Stomach (tissue), 4 donors: ENCODE data around the gene SFI1.

ENCODE experiments used
- EP300 ChIP-seq: sonication (generic); formaldehyde crosslinking; IDR thresholded peaks from one replicate; pipeline ENCODE4 v1.6.1; 2017; ENCODE audit warnings: antibody characterized with exemption
- POLR2A ChIP-seq, 4 donors: fragments of 450-650 bp; IDR thresholded peaks; one replicate each; pipeline ENCODE4 v1.6.1; 2016; ENCODE audit warnings: antibody characterized with exemption in 4 of 4, control low read depth in 2 of 4, mild to moderate bottlenecking in 1 of 4, moderate library complexity in 1 of 4
- POLR2AphosphoS5 ChIP-seq, 3 donors: sonication (generic); formaldehyde crosslinking; IDR thresholded peaks; one replicate each; pipeline ENCODE4 v1.6.1; 2016; ENCODE audit warnings: antibody characterized with exemption in 3 of 3
- TF ChIP-seq, protein P1 (sequence below), 7 experiments: fragments of 450-650 bp in 4 of 7; fragments of 200-600 bp in 3 of 7; sonication (generic) in 3 of 7; IDR thresholded peaks; one replicate each; pipeline ENCODE4 v1.5.1; 2016 to 2019; ENCODE audit warnings: antibody characterized with exemption in 7 of 7, control low read depth in 2 of 7, mild to moderate bottlenecking in 1 of 7

- TF ChIP-seq, protein P1, sequence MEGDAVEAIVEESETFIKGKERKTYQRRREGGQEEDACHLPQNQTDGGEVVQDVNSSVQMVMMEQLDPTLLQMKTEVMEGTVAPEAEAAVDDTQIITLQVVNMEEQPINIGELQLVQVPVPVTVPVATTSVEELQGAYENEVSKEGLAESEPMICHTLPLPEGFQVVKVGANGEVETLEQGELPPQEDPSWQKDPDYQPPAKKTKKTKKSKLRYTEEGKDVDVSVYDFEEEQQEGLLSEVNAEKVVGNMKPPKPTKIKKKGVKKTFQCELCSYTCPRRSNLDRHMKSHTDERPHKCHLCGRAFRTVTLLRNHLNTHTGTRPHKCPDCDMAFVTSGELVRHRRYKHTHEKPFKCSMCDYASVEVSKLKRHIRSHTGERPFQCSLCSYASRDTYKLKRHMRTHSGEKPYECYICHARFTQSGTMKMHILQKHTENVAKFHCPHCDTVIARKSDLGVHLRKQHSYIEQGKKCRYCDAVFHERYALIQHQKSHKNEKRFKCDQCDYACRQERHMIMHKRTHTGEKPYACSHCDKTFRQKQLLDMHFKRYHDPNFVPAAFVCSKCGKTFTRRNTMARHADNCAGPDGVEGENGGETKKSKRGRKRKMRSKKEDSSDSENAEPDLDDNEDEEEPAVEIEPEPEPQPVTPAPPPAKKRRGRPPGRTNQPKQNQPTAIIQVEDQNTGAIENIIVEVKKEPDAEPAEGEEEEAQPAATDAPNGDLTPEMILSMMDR (IDR thresholded peaks at IDR 0.05) = no peak
- no peak for TF ChIP-seq POLR2A (IDR thresholded peaks at IDR 0.05)
- TF ChIP-seq POLR2AphosphoS5 (IDR thresholded peaks at IDR 0.05) = no peak
- no peak for TF ChIP-seq EP300
Observed at GRCh38 chr22:31609716-31610115, 113.4 kb downstream of the SFI1 start.
